ENCODE results near the gene OPRM1.

DNA sequence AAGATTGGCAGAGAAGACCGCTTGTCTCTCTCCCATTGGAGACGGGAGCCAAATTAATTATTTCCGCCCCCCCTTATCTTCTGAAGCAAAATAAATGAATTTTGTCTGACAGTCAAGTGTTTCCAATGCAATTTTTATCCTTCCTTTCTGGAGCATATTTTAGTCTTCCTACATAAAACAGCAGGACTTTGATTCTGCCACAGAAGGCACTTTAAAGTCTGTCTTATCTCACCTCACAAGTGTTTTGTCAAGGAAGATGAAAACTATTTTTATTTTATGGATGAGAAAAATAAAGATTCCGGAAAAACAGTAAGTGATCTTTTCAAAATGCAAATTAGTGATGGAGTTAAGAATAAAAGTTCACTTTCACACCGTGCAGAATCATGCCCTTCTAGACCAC lies 140.4 kb downstream of the OPRM1 start:
- TF ChIP-seq, protein P1, sequence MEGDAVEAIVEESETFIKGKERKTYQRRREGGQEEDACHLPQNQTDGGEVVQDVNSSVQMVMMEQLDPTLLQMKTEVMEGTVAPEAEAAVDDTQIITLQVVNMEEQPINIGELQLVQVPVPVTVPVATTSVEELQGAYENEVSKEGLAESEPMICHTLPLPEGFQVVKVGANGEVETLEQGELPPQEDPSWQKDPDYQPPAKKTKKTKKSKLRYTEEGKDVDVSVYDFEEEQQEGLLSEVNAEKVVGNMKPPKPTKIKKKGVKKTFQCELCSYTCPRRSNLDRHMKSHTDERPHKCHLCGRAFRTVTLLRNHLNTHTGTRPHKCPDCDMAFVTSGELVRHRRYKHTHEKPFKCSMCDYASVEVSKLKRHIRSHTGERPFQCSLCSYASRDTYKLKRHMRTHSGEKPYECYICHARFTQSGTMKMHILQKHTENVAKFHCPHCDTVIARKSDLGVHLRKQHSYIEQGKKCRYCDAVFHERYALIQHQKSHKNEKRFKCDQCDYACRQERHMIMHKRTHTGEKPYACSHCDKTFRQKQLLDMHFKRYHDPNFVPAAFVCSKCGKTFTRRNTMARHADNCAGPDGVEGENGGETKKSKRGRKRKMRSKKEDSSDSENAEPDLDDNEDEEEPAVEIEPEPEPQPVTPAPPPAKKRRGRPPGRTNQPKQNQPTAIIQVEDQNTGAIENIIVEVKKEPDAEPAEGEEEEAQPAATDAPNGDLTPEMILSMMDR (IDR thresholded peaks at IDR 0.05): no peak
- TF ChIP-seq POLR2A (IDR thresholded peaks at IDR 0.05): no peak

Data from heart left ventricle (tissue), 13 donors.